ENCODE results near the gene ZNF500.

ZNF500 gene

GRCh38 chr16:4783951-4784336, 17.0 kb upstream of the ZNF500 start:
- Histone ChIP-seq H4K20me1 (ENCODE audit: control insufficient read depth, insufficient read depth, low read depth, low read length) (no peaks in the 10 kb centered on the region), H3K36me3 (ENCODE audit: control insufficient read depth, low read length) (no peaks in the 10 kb centered on the region), H3K4me3 (ENCODE audit: low read length) (no peak overlapping the region), H3F3A (ENCODE audit: control insufficient read depth, insufficient read depth) (no peaks in the 10 kb centered on the region), H3K79me2 (ENCODE audit: control insufficient read depth, low read length) (no peaks in the 10 kb centered on the region), H3K4me2 (ENCODE audit: low read length) (no peak overlapping the region), H3K27me3 (ENCODE audit: control insufficient read depth, low read length) (no peaks in the 10 kb centered on the region), H3K9me2 (replicated peaks; ENCODE audit: control insufficient read depth, low read length) (no peaks in the 10 kb centered on the region), H3K9me3 (ENCODE audit: control insufficient read depth, insufficient read depth, low read length) (no peaks in the 10 kb centered on the region), H3K27ac (ENCODE audit: low read depth, low read length) (no peak overlapping the region), H3K4me1 (ENCODE audit: control insufficient read depth, low read length) (no peaks in the 10 kb centered on the region)
- TF ChIP-seq, protein P1, sequence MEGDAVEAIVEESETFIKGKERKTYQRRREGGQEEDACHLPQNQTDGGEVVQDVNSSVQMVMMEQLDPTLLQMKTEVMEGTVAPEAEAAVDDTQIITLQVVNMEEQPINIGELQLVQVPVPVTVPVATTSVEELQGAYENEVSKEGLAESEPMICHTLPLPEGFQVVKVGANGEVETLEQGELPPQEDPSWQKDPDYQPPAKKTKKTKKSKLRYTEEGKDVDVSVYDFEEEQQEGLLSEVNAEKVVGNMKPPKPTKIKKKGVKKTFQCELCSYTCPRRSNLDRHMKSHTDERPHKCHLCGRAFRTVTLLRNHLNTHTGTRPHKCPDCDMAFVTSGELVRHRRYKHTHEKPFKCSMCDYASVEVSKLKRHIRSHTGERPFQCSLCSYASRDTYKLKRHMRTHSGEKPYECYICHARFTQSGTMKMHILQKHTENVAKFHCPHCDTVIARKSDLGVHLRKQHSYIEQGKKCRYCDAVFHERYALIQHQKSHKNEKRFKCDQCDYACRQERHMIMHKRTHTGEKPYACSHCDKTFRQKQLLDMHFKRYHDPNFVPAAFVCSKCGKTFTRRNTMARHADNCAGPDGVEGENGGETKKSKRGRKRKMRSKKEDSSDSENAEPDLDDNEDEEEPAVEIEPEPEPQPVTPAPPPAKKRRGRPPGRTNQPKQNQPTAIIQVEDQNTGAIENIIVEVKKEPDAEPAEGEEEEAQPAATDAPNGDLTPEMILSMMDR (IDR thresholded peaks at IDR 0.05; ENCODE audit: low read depth, low read length, poor library complexity, severe bottlenecking), result no peak
- no peak for TF ChIP-seq EZH2phosphoT487 (IDR thresholded peaks at IDR 0.05; ENCODE audit: borderline replicate concordance, low read length)

GRCh38 chr16:4783251-4783950, 16.4 kb upstream of the ZNF500 start:
- H3K9me3 ChIP-seq (ENCODE audit: control insufficient read depth, insufficient read depth, low read length), result no peaks in the 10 kb centered on the region
- H3K27me3 ChIP-seq (ENCODE audit: control insufficient read depth, low read length), result no peaks in the 10 kb centered on the region
- no peak overlapping the region for H3K27ac ChIP-seq (ENCODE audit: low read depth, low read length)
- no peaks in the 10 kb centered on the region for H3K4me1 ChIP-seq (ENCODE audit: control insufficient read depth, low read length)
- H3K36me3 ChIP-seq (ENCODE audit: control insufficient read depth, low read length), result no peaks in the 10 kb centered on the region
- H3K4me3 ChIP-seq (ENCODE audit: low read length), result no peak overlapping the region
- H3K79me2 ChIP-seq (ENCODE audit: control insufficient read depth, low read length), result no peaks in the 10 kb centered on the region
- H3F3A ChIP-seq (ENCODE audit: control insufficient read depth, insufficient read depth), result no peaks in the 10 kb centered on the region
- no peaks in the 10 kb centered on the region for H3K9me2 ChIP-seq (replicated peaks; ENCODE audit: control insufficient read depth, low read length)
- TF ChIP-seq, protein P1 (IDR thresholded peaks at IDR 0.05; ENCODE audit: low read depth, low read length, poor library complexity, severe bottlenecking), result no peak
- TF ChIP-seq EZH2phosphoT487 (IDR thresholded peaks at IDR 0.05; ENCODE audit: borderline replicate concordance, low read length), result no peak
- H3K4me2 ChIP-seq (ENCODE audit: low read length), result no peak overlapping the region
- H4K20me1 ChIP-seq (ENCODE audit: control insufficient read depth, insufficient read depth, low read depth, low read length), result no peaks in the 10 kb centered on the region

- H3K27ac ChIP-seq (ENCODE audit: low read depth, low read length), result no peak overlapping the region
- TF ChIP-seq EZH2phosphoT487 (IDR thresholded peaks at IDR 0.05; ENCODE audit: borderline replicate concordance, low read length), result no peak
- TF ChIP-seq, protein P1 (IDR thresholded peaks at IDR 0.05; ENCODE audit: low read depth, low read length, poor library complexity, severe bottlenecking), result no peak
- no peaks in the 10 kb centered on the region for H3K27me3 ChIP-seq (ENCODE audit: control insufficient read depth, low read length)
- no peak overlapping the region for H3K4me2 ChIP-seq (ENCODE audit: low read length)
- H3K9me2 ChIP-seq (replicated peaks; ENCODE audit: control insufficient read depth, low read length), result no peaks in the 10 kb centered on the region
- H3F3A ChIP-seq (ENCODE audit: control insufficient read depth, insufficient read depth), result no peaks in the 10 kb centered on the region
- H3K36me3 ChIP-seq (ENCODE audit: control insufficient read depth, low read length), result no peaks in the 10 kb centered on the region
- H3K4me1 ChIP-seq (ENCODE audit: control insufficient read depth, low read length), result no peaks in the 10 kb centered on the region
- no peaks in the 10 kb centered on the region for H3K9me3 ChIP-seq (ENCODE audit: control insufficient read depth, insufficient read depth, low read length)
- H4K20me1 ChIP-seq (ENCODE audit: control insufficient read depth, insufficient read depth, low read depth, low read length), result no peaks in the 10 kb centered on the region
- H3K79me2 ChIP-seq (ENCODE audit: control insufficient read depth, low read length), result no peaks in the 10 kb centered on the region
- no peak overlapping the region for H3K4me3 ChIP-seq (ENCODE audit: low read length)
Observed at GRCh38 chr16:4780235-4780634, 13.3 kb upstream of the ZNF500 start.

Data from DOHH2 (cell line).